GM08714 (cell line): ENCODE data around the gene ZNF605.
A peak's percentile ranks its signal among the peaks of the same experiment; 100 is the strongest.
"Not testable (repeated sequence)": the region's sequence is repeated elsewhere in the genome, so short reads cannot be mapped to it uniquely, and the experiment has no call there.

Experiments used
- H3K4me3 ChIP-seq: fragments of 200-500 bp; sonication (Bioruptor generic); 2 replicates; pipeline ENCODE4 v1.5.1; 2014; ENCODE audit warnings: mild to moderate bottlenecking, low read length, inconsistent platforms
- ZNF274 ChIP-seq: IDR thresholded peaks from 2 replicates; pipeline ENCODE4 v1.6.1; 2012; ENCODE audit warnings: mild to moderate bottlenecking, low read depth, low read length

Gene ZNF605

DNA sequence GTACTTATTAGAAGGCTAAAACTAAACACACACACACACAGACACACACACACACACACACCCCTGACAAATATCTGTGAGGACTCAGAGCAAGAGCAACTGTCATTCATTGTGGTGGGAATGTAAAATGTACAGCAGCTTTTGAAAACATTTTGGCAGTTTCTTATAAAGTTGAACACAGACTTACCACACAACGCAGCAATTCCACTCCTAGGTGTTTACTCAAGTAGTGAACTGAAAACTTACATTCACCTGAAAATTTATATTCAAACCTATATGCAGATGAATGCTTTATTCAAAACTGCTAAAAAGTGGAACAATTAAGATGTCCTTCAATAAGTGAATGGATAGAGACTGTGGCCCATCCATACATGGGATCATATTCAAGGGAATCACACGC is 18.6 kb downstream of the ZNF605 start:
- no peak for TF ChIP-seq ZNF274
- no peak overlapping the region for H3K4me3 ChIP-seq

DNA sequence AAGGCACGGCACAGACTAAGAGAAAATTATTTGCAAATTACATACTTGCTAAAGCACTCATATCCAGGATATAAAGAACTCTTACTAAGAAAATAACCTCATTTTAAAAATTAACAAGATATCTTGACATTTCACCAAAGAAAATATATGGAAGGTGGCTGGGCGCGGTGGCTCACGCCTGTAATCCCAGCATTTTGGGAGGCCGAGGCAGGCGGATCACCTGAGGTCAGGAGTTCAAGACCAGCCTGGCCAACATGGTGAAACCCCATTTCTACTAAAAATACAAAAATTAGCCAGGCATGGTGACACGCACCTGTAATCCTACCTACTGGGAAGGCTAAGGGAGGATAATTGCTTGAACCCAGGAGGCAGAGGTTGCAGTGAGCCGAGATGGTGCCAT is 19.2 kb downstream of the ZNF605 start:
- H3K4me3 ChIP-seq, result not testable (repeated sequence)

DNA sequence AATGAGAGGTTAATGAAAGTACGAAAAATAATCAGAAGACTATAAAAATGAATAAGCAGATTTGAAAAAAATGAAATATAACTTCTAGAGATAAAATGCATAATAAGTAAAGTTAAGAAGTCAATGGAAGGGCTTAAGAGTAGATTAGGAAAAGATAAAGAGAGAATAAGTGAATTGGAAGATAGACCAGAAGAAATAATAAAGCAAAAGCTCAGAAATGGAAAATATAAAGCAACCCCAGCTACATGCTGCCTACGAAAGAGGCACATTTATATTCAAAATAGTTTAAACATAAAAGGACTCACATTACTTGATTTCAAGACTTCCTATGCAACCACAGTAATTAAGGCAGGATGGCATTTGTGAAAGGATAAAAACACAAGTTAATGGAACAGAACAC is 19.9 kb downstream of the ZNF605 start:
- TF ChIP-seq ZNF274, result no peak

DNA sequence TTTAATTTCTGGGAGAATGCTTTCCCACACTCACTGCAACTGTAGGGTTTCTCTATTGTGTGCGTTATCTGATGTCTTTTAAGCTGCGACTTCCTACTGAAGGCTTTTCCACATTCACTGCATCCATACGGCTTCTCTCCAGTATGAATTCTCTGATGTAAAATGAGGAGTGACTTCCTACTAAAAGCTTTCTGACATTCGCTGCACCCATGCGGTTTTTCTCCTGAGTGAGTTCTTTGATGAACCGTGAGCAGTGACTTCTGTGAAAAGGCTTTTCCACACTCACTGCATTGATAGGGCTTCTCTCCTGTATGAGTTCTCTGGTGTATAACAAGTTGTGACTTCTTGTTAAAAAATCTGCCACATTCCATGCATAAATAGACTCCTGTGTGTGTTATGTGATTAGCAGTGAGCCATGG is 29.7 kb downstream of the ZNF605 start:
- H3K4me3 ChIP-seq, result no peak overlapping the region
- peak; percentile 98 for TF ChIP-seq ZNF274

More for the DNA sequence above, 19.9 kb downstream of the ZNF605 start:
- no peak overlapping the region for H3K4me3 ChIP-seq

DNA sequence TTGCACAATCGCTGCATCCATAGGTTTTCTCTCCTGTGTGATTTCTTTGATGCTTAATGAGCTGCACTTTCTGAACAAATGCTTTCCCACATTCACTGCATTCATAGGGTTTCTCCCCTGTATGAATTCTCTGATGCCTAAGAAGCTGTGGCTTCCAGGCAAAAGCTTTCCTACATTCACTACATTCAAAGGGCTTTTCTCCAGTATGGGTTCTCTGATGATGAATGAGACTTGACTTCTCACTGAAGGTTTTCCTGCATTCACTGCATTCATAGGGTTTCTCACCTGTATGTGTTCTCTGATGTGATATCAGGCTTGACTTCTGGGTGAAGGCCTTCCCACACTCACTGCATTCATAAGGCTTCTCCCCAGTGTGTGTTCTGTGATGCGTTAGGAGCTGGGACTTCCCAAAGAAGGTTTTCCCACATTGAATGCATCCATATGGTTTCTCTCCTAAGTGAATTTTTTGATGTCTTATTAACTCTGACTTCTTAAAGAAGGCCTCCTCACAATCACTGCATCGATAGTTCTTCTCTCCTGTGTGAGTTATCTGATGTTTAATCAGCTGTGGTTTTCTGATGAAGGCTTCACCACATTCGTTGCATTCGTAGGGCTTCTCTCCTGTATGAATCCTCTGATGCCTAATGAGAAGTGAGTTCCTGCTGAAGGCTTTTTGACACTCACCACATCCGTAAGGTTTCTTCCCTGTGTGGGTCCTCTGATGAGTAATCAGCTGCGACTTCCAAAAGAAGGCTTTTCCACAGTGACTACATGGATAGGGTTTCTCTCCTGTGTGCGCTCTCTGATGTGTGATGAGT is 30.3 kb downstream of the ZNF605 start:
- H3K4me3 ChIP-seq, result no peak overlapping the region
- TF ChIP-seq ZNF274, result peak; percentile 94

DNA sequence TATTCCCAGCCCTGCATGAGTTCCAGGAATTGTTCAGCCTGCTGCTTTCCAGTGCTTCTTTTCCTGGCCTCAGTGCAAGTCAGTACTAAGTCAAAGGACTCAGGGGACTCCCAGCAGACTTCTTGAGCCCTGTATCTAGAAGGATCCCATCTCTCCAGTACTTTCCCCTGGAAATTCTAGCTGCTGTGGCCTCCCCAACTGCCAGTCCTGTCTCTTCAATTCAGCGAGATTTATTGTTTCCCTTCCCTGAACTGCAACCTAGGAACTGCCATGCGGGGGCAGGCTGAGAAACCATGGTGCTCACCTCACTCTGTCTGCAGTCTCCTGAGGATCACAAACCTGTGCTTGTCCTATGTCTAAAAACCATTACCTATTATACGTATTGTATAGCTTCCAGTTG is 31.8 kb downstream of the ZNF605 start:
- no peak overlapping the region for H3K4me3 ChIP-seq
- TF ChIP-seq ZNF274, result peak; percentile 35; the same call in 1 of the 2 replicates

DNA sequence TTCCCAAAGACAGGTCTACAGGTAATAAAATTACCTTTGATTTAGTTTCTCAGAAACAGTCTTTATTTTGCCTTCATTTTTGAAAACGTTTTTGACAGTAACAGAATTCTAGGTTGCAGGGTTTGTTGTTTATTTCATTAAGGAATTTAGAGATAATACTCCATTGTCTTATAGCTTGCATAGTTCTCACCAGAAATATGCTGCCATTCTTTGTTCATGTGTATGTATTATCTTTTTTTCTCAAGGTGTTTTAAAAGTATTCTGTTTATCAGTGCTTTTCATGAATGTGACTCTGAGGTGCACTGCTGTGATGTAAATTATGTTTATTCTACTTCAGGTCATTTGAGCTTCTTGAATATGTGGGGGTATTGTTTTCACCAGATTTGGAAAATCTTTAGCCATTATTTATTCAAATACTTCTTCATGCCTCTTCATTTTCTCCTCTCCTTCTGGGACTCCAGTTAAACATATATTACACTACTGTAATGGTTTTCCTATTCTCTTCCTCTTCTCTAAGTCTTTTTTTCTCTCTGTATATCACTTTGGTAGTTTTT is 32.7 kb downstream of the ZNF605 start:
- H3K4me3 ChIP-seq, result no peak overlapping the region
- TF ChIP-seq ZNF274, result no peak

DNA sequence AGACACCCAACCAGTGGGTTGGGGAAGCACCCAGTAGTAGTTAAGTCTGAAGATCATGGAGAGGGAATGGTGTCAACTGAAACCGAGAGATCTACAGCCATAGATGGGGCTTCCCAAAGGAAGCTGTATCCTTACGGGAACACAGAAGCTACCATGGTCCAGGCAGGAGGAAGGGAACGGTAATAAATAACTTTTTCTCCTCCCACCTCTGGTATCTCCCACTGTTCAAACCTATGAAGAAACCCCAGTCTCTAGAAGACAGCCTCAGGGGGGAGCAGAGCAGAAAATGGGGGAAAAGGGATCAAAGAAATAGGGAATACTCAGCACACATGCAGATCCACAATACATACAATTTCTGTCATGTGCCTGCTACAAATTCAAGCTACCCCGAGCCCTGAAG is 33.4 kb downstream of the ZNF605 start:
- TF ChIP-seq ZNF274, result no peak
- no peak overlapping the region for H3K4me3 ChIP-seq

DNA sequence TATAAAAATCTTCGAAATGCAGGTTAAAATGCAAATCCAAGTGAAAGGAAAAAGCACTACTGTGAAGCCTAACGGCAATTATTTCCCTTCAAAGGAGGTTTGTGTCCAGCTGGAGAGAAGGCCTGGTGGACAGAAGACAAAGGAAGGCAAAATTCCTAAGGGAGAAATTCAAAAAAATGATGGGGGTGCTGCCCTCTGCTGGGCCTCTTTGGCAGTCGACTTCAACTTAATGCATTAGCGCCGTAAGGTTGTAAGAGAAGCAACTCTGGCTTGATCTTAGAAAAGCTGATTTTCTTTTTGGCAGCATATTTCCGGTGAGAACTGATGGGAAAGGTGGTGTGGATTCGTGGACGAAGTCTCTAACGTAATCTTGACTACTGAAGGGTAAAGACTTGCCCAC is 34.4 kb downstream of the ZNF605 start:
- H3K4me3 ChIP-seq, result no peak overlapping the region
- no peak for TF ChIP-seq ZNF274

DNA sequence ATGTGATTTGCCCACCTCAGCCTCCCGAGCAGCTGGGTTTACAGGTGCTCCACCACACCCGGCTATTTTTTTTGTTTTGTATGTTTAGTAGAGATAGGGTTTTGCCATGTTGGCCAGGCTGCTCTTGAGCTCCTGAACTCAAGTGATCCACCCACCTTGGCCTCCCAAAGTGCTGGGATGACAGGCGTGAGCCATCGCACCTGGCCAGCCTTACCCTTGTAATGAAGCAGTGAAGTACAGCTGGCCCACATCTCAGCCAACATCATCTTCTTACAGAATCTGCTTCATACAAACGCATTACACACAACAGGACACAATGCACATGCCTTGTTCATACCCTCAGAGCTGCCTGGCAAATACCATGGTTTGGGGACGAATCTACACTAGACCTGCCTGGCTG is 37.4 kb downstream of the ZNF605 start:
- TF ChIP-seq ZNF274, result no peak
- no peak overlapping the region for H3K4me3 ChIP-seq

DNA sequence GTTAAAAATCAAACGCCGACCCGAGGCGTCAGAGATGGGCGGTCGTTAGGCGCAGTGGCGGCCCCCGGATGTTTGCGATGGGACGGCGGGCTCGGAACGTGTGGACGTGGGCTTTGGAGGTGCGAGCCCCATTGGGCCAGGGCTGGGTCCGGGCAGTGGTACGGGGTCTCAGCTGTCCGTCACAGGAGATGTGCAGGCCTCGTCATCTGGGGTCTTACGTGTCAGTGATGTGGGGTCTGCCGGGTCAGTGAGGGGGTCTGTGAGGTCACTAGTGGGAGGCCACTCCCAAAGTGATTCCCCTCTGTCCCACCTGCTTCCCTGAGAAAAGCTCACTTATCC is 47.1 kb downstream of the ZNF605 start:
- peak overlapping the region; percentile 66 for H3K4me3 ChIP-seq
- TF ChIP-seq ZNF274, result no peak

DNA sequence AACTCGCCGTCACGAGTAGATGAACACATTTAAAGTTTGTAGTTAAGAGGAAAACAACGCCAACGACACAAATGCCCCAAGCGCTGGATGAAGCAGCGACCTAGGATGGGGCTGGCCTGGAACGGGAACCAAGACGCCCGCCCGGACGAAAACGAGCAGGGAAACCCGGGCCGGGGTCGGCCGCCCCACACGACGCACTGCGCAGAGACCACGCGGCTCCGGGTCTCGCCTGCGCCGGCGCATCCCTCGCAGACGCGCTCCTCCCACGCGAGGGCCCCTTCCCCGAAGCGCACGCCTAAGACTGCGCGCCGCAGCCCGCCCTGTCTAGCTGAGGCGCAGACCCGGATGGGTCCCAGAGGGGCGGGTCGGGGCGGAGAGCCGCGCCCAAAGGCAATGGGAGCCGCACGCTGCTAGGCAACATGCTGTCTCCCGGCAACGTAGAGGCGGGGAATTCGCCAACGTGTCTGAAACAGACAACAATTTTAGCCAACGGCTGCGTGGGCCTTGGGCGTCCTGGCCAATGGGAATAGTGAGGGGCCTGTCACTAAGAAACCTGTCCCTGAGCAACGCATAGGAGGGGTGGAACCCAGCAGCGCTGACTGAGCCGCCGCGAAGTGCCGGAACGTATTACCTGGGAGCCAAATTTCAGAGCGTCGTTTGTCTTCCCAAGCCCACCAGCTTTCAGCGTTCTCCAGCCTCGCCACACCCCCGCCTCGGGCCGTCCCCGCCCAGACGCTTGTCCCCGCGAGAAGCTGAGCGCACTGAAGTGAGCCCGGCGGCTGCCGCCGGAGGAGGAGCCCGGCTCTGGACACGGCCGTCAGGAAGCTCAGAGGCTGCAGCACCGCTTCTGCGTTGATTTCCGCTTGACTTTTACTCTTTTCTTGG is 47.7 kb downstream of the ZNF605 start:
- peak overlapping the region; percentile 66 for H3K4me3 ChIP-seq
- no peak for TF ChIP-seq ZNF274

DNA sequence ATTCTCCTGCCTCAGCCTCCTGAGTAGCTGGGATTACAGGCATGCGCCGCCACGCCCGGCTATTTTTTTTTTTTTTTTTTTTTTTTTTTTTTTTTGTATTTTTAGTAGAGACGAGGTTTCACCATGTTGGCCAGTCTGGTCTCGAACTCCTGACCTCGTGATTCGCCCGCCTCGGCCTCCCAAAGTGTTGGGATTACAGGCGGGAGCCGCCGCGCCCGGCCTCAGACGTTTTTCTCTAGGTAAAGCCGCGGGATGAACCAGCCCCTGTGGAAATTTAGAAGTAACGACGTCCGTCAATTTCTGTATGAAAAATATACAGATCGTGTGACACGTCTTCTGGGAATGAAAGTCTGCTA is 48.3 kb downstream of the ZNF605 start:
- H3K4me3 ChIP-seq, result peak overlapping the region; percentile 66; the same call in 1 of the 2 replicates

DNA sequence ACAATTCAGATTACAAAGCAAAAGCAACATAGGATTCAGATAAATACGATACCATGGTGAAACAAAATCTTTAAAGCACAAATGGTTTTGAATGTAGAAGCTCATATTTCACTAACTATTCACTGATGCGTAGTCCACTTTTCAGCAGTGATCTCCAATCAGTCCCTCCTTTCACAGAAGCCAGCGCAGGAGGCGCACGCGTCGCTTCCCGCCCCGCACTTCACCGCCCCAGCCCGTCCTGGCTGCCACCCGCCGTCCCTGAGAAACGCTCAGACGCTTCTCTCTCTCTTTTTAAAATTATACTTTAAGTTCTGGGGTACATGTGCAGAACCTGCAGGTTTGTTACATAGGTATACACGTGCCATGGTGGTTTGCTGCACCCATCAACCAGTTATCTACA is 48.9 kb downstream of the ZNF605 start:
- TF ChIP-seq ZNF274, result no peak
- H3K4me3 ChIP-seq, result no peak overlapping the region

DNA sequence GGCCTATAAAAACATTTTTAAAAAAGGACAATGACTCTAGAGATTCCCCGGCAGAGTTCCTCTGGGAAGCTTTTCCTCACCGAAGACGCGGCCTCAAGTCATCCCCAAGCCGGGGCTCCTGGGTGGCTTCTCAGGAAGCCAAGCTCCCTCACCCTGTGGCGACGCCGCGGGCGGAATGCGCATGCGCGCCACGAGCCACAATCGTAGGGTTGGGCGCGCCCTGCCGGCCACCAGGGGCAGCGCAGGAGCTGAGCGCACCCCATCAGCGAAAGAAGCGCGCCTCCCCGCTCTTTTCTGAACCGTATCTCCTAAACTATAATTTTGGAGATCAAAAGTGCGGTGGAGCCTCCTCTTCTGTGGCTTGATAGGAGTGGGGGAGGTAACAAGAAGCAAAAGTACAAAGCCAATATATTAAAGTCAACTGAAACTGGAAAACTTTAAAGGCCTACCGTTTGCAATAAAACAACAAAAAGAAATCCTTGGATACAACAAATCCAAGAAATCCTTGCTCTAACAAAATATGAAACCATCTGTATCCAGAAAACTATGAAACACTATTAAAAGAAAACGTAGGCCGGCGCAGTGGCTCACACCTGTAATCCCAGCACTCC is 51.3 kb downstream of the ZNF605 start:
- no peak overlapping the region for H3K4me3 ChIP-seq
- no peak for TF ChIP-seq ZNF274

DNA sequence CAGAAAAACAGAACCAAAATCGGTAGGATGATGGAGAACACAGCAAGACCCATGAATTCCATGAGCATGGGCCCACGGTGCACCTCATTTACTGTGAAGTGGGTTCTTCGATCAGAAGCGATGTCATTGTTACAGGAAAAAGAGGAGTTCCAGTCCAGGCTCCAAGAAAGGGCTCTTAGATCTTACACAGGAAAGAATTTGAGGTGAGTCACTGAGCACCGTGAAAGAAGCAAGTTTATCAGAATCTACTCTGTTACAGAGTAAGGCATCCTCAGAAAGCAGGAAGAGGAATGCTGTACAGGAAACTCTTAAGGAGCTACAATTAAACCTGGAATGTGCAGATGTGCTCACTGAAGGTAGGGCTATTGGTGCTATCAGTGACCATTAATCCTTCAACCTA is 57.1 kb downstream of the ZNF605 start:
- no peak overlapping the region for H3K4me3 ChIP-seq
- TF ChIP-seq ZNF274, result no peak
